Fibroblast of gingiva (primary cell): ENCODE measurements around the gene GPR32.
"Not testable (repeated sequence)": the region's sequence is repeated elsewhere in the genome, so short reads cannot be mapped to it uniquely, and the experiment has no call there.

Source experiments
- DNase-seq: peaks from one replicate; pipeline ENCODE4 v3.0.0-alpha.2; 2011; ENCODE audit warnings: low read depth

GPR32 gene, protein sequence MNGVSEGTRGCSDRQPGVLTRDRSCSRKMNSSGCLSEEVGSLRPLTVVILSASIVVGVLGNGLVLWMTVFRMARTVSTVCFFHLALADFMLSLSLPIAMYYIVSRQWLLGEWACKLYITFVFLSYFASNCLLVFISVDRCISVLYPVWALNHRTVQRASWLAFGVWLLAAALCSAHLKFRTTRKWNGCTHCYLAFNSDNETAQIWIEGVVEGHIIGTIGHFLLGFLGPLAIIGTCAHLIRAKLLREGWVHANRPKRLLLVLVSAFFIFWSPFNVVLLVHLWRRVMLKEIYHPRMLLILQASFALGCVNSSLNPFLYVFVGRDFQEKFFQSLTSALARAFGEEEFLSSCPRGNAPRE

DNA sequence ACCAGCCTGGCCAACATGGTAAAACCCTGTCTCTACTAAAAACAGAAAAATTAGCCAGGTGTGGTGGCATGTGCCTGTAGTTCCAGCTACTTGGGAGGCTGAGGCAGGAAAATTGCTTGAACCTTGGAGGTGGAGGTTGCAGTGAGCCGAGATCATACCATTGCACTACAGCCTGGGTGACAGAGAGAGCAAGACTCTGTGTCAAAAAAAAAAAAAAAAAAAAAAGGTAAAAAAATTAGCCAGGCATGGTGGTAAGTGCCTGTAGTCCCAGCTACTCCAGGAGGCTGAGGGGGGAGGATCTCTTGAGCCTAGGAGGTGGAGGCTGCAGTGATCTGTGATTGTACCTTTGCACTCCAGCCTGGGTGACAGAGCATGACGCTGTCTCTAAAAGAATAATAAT is at the start of gene GPR32:
GPR32 (plus strand) TSS at position 301 of the 400 bp plus-strand sequence. CDS start 137 bp downstream, outside the sequence.
- not testable (repeated sequence) for DNase-seq

DNA sequence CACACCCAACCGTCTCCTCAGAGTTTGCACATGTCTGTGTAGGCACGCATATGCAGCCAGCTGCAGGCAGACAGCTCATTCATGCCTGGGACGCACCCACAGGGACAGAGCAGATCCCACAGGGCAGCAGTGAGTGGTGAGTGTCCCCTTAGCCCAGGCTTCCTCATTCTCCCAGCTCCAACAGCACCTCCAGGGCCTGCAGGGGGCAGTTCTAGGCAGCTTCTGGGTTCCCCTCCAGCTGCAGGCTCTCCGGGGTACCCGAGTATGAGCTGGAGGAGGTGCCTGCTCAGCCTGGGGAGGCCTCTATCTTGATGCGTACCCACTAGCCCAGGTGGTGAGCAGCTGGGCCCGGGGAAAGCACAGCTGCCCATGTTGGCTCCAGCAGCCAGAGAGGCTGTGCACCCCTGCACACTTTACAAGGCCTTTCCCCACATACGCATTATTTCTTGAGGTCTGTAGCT is 49.3 kb upstream of the GPR32 start:
- peak; percentile 17 for DNase-seq

DNA sequence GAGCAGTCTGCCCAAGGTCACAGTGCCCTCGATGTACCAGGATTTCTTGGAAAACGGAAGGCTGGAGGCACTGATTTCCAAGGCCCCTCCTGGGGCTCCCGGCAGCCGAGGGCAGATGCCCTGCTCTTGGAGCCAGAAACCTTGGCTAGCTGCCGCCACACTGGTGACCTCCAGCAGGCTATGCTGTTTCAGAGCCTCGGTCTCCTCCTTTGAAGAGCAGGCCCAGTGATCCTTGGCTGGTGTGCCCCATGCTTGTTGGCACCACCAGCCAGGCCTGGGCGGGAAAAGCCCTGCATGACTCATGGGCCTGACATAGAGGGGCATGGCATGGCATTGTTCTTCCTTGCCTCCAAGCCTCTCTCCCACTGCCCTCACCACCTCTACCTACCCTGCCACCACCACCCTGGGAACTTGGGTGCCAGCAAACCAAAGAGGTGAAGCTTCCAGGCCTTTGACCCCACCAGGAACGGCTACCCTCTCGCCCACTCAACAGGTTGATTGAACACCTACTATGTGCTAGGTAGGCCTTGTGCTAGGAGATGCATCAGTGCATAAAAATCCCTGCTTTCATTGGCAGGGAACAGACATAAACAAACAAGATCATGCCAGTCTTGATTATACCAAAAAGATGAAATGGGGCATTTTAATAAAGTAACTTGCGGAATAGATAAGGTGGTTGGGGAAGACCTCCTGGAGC is 48.7 kb upstream of the GPR32 start:
- peak; percentile 22 for DNase-seq

DNA sequence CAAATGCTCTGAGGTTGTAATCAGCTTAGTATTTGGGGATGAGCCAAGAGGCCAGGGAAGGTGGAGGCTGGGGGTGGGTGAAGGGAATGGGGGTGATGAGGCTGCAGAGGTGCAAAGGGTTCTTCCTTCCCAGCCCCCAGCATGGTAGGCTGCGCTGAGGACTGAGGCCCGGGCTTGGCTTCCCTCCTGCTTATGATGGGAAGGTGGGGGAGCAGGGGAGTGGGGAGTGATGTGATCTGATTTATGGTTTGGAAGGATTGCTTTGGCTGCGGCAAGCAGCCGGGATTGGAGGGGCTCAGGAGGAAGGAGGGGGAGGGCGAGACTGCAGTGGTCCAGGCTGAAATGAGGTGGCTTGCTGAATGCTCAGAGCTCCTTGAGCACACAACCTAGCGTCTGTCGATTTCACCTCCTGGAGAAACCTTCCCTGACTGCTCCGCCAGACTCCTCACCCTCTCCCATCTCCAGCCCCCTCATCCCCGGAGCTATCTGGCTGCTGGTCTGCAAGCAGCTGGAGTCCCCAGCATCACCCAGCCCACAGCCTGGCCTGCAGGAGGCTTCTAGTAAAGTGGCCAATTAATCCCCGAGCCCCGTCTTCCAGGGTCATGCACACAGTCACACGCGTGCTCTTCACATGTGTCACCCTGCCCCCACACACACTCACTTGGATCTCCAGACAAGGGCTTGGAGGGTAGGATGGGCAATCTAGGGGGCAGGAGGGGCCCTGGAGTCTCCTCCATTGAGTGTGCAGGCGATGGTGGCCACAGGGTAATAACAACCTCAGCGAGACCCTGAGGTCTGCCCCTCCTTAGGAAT is 47.9 kb upstream of the GPR32 start:
- DNase-seq = no peak

DNA sequence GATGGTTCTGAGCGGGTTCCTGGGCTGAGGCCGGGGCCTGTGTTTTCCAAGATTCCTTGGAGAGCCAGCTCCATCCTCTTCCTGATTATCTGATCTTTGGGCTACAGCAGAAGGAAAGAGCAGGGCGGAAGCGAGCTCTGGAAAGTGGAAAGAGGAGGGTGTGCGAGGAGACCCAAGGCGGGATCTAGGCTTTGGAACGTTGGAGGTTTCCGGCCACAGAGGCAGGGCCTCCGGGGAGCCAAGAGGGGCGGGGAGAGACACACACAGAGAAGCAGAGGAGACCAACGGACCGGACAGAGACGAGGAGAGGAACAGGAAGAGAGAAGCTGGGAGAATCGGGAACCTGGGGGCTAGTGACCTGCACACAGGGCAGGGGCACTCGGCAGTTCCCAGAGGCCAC is 47.2 kb upstream of the GPR32 start, which contains the start of gene CLEC11A:
CLEC11A (plus strand) TSS at position 296 of the 400 bp plus-strand sequence. CDS start 162 bp downstream, outside the sequence.
- peak; percentile 77 for DNase-seq

DNA sequence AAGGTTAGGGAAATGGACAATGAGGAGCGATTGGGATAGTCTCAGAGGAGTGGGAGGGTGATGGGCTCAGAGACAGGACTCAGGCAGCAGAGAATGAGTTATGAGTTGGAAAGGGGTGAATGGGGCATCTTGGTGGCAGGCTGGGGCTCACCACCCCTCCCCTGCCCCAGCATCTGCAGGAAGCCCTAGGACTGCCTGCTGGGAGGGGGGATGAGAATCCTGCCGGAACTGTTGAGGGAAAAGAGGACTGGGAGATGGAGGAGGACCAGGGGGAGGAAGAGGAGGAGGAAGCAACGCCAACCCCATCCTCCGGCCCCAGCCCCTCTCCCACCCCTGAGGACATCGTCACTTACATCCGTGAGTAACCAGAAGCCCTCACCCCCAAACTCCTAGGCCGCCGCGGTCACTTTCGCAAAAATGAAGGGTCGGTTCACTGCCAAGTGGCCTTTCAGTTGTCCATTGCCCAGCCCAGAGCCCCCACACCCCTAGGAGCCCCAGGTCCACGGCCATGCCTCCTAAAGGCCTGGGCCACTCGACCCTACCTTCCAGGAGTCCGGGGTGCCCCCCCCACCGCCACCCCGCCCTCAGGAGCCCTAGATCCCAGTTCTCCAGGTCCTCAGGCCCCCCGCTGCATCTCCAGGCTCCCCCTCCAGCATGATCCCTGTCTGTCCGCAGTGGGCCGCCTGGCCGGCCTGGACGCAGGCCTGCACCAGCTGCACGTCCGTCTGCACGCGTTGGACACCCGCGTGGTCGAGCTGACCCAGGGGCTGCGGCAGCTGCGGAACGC is 46.3 kb upstream of the GPR32 start:
- DNase-seq = no peak

DNA sequence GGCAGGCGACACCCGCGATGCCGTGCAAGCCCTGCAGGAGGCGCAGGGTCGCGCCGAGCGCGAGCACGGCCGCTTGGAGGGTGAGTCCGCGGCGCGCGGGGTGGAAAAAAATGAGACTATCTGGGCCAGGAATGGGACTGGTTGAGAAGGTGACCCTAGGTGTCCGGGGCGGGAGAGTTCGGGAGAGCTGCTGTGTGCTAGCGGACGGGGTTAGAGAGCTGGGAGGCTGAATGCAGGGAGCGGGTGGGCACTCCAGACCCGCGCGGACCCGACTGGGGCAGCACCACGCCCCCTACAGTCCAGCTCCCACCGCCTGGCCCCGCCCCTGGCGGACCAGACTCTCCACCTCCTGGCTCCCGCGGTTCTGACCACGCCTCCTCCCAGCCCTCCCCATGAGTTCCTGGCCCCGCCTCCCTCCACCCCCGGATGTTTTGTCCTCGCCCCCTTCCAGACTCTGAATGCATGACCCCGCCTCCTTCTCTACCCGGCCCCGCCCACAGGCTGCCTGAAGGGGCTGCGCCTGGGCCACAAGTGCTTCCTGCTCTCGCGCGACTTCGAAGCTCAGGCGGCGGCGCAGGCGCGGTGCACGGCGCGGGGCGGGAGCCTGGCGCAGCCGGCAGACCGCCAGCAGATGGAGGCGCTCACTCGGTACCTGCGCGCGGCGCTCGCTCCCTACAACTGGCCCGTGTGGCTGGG is 45.6 kb upstream of the GPR32 start:
- peak; percentile 99 for DNase-seq

DNA sequence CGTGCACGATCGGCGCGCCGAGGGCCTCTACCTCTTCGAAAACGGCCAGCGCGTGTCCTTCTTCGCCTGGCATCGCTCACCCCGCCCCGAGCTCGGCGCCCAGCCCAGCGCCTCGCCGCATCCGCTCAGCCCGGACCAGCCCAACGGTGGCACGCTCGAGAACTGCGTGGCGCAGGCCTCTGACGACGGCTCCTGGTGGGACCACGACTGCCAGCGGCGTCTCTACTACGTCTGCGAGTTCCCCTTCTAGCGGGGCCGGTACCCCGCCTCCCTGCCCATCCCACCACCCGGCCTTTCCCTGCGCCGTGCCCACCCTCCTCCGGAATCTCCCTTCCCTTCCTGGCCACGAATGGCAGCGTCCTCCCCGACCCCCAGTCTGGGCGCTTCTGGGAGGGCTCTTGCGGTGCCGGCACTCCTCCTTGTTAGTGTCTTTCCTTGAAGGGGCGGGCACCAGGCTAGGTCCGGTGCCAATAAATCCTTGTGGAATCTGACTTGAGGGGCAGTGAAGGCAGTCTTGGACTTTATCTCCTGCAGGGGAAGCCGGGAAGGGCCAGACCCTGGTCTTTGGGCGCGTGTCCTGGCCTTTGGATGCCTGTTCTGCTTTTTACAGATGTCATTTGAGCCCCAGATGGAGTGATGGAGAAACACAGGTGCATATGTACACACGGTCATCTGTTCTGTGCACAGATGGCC is 44.9 kb upstream of the GPR32 start:
- DNase-seq = no peak

DNA sequence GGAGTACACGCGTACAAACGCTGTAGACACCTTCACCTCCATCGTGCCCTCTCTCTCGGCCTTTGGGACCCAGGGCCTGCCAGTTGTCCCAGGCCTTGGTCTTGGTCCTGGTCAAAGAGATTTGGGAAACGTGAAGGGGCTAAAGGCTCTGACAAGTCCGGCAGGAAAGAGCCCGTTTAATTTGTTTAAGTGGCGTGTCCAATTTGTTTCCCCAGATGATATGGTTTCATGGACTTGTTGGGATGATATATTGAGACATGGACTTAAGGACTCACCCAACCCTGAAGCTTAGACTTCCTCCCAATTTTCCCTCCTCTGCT is 44.4 kb upstream of the GPR32 start:
- DNase-seq = no peak

DNA sequence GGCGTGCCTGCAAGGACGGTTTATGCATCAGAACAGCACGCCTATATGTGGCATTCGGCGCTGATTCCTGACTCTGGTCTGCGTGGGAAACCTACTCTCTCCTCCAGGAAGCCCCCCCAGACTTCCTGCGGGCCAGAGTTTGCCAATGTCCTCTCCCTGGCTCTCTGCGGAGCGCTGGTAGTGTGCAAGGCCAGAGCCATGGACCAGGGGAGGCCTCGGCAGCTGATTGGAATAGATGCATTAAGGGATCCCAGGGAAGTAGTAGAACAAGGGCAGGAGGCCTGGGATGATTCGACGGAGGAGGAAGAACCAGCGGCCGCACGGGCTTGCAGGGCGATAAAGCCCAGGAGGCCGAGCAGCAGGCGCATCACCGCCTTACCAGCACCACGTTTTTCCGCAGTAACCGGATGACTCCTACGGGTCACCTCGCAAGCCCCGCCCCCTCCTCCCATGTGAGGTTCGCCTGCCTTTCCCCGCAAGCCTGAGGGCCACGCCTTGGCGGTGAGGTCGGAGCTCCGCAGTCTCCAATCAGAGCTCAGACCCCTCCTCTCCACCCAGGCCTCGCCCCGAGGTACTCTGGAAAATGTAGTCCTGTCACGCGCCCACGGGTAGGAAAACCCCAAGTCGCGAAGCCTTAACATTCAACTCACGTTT is 42.1 kb upstream of the GPR32 start:
- peak; percentile 50 for DNase-seq

DNA sequence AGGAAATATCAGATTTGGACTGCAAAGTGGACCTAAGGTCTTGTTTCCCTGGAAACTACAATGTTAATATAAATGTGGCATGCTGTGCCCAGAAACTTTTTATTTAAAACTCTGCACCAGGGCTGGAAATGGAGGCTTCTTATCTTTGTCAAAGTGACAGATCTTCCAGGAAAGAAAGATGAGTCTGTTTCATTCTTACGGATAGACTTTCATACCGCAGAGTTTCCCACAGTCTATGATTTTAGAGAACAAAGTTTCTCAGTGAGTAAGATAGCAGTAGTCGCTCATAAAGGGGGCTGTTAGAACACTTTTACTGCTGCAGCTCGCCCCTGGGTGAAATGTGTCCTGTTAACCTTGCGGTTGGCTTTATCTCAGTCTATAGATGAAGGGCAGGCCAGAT is 40.4 kb upstream of the GPR32 start:
- no peak for DNase-seq

DNA sequence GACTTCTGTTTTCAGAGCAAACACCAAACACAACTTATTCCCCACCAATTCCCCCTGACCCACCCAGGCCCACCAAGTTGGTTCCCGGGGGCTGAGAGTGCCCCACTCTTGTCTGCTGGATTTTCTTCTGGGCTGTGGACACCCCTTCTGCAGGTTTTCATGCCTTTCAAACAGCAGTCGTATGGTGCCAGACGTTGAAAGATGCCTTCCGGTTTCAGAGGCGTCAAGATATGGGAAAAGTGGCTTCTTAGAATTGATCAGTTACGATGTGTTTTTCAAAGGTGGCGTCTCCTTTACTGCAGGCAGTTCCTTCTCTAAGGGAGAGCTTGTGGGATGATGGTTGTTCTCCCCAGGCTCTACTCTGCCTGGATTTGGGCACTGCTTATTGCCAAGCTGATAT is 34.4 kb upstream of the GPR32 start:
- DNase-seq = no peak

DNA sequence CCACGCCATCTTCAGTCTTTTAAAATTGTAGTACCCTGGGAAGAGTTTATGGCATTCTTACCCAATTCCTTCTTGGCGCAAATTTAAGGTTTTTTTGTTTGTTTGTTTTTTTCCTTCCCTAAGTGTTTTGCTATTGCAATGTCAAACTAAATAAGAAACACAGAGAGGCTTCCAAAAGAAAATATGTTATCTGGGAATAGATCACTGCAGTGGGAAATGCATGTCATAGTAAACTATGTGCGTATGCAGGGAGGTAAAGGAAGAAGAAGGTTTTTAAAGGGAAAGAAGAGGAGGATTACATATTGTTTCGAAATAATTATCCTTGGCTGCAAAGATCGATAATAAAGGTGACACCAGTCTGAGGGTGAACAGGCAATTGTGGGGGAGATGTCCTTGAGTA is 33.9 kb upstream of the GPR32 start:
- no peak for DNase-seq

DNA sequence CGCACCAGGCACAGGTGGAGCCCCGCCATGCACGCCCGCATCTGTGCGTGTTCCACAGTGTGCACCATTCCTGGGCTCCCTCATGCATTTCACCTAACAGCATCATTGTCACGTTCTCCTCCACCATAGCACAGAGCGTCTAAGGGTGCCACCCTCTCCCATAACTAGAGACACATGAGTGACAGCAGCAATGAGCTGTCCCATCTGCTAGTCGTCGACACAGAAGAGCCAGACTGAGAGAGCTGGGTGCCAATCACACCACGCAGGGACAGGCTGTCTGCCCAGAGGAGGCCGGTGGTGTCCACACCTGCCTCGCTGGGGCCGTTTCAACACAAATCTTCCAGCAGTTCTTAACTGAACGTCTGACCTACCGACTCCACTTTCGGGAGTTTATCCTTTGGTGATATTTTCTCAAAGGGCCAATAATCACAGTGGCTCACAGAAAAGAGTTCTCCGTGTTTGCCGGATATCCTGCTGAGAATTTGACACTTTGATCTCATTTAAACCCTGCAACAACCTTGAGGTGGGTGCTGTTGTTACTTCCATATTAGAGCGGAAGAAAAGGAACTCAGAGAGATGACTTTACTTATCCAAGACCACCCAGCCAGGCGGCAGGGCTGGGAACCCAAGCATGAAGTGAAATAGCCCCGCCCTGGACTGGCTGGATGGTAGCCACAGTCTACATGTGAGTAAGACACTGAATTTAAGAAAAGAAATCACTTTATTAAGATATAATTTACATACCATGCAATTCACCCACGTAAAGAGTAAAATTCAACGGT is 30.9 kb upstream of the GPR32 start:
- no peak for DNase-seq

DNA sequence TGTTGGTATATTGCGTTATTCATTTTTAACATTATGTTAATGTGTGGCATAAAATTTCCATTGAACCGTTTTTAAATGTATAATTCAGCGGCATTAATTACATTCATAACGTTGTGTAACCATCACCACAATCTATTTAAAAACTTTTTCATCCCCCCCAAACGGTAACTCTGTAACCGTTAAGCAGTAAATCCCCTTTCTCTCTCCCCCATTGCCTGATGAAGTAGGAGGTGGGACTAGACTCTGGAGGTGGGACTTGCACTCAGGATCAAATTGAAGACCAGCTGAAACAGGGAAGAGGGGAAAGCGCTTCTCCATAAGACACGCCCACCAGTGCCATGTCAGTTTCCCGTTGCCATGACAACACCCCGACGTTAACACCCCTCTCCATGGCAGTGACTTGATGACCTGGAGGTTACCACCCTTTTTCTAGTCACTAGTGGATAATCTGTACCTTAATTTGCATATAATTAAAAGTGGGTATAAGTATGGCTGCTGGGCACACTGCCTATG is 30.3 kb upstream of the GPR32 start:
- no peak for DNase-seq

DNA sequence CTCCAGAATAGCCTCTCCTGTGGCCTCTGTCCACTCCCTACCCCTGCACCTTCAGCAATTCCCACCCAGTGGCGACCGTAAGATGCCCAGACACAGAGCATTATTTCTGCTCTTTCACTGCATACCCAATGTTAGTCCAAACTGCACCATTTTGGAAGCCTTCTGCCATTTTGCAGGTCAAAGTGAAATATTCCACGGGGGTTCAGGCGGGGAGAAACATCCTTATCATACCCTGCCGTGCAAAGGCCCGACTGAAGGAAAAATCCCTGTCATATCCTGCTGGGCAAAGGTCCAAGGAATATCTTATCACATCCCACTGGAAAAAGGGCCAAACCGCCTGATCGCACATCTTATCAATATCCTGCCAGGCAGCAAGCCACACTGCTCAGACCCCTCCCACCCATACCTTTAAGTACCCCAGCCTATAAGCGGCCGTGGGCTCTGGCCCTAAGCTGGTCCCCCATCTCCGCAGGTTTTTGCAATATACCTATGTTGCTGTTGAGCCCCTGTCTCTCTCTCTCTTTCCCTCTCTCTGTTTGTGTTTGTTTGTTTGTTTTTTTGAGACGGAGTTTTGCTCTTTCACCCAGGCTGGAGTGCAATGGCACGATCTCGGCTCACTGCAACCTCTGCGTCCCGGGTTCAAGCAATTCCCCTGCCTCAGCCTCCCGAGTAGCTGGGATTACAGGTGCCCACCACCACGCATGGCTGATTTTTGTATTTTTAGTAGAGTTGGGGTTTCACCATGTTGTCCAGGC is 28.9 kb upstream of the GPR32 start:
- DNase-seq = no peak

DNA sequence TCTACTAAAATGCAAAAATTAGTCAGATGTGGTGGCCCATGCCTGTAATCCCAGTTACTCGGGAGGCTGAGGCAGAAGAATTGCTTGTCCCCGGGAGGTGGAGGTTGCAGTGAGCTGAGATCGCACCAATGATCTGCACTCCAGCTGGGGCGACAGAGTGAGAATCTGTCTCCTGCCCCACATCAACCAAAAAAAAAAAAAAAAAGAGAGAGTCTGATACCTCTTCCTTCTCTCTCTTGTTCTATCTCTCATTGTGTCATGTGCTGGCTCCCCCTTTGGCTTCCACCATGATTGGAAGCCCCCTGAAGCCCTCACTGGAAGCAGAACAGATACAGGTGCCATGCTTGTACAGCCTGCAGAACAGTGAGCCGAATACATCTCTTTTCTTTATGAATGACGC is 26.7 kb upstream of the GPR32 start:
- DNase-seq = no peak

DNA sequence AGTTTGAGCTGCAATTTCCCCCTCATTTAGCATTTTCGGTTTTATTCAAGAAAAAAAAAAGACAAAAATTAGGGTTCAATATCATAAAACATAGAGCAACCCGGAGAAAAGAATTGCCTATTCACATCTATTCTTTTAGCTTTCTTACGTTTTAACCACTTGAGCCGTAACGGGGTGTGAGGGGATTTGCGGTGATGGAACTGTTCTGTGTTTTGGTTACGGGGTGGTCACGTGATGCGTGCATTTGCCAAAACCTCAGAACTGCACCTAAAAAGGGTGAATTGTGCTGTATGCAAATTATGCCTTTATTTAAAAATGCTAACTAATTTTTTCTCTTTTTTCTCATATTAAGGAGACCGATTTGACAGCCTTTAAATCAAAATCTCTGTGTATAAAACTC is 25.0 kb upstream of the GPR32 start:
- no peak for DNase-seq
